NT2/D1 (cell line): ENCODE data around the gene ENDOU.

ENCODE experiments used
- DNase-seq: peaks from one replicate; pipeline ENCODE4 v3.0.0-alpha.2; 2011; ENCODE audit warnings: low read depth, low spot score
- H3K27me3 ChIP-seq: 2 replicates; pipeline ENCODE4 v1.6.0; 2011; ENCODE audit warnings: mild to moderate bottlenecking; ENCODE audit not compliant: insufficient read length, insufficient read depth
- H3K36me3 ChIP-seq: 2 replicates; pipeline ENCODE4 v1.6.1; 2011; ENCODE audit warnings: mild to moderate bottlenecking, low read length, mixed read lengths; ENCODE audit not compliant: insufficient read depth, insufficient read length
- H3K4me1 ChIP-seq: 2 replicates; pipeline ENCODE4 v1.5.1; 2011; ENCODE audit not compliant: insufficient read depth, insufficient read length
- H3K4me3 ChIP-seq: 2 replicates; pipeline ENCODE4 v1.5.1; 2011; ENCODE audit warnings: low read depth; ENCODE audit not compliant: insufficient read length
- H3K9ac ChIP-seq: 2 replicates; pipeline ENCODE4 v1.6.0; 2011; ENCODE audit warnings: low read depth; ENCODE audit not compliant: insufficient read length
- H3K9me3 ChIP-seq: 2 replicates; pipeline ENCODE4 v1.5.1; 2011; ENCODE audit warnings: mild to moderate bottlenecking, low read length; ENCODE audit not compliant: insufficient read depth
- SUZ12 ChIP-seq: IDR thresholded peaks from 2 replicates; pipeline ENCODE4 v1.6.1; 2011; ENCODE audit not compliant: insufficient read length, insufficient read depth; ENCODE audit errors: extremely low read depth
- YY1 ChIP-seq: IDR thresholded peaks from 2 replicates; pipeline ENCODE4 v1.6.1; 2011; ENCODE audit not compliant: insufficient read length, insufficient read depth
- ZNF274 ChIP-seq: IDR thresholded peaks from 2 replicates; pipeline ENCODE4 v1.6.1; 2011; ENCODE audit warnings: mild to moderate bottlenecking, low read depth, low read length

Gene ENDOU

GRCh38 chr12:47750229-47750798 is 25.0 kb upstream of the ENDOU start:
- peaks cover 9% of the 10 kb centered on the region for H3K4me1 ChIP-seq
- no peaks in the 10 kb centered on the region for H3K36me3 ChIP-seq
- TF ChIP-seq ZNF274 (no peak), YY1 (no peak), SUZ12 (no peak)
- no peak overlapping the region for H3K9ac ChIP-seq
- DNase-seq, result no peak
- H3K27me3 ChIP-seq, result no peaks in the 10 kb centered on the region
- H3K9me3 ChIP-seq, result no peaks in the 10 kb centered on the region
- no peak overlapping the region for H3K4me3 ChIP-seq

GRCh38 chr12:47748899-47749298 is 23.6 kb upstream of the ENDOU start:
- Histone ChIP-seq H3K9ac (no peak overlapping the region), H3K4me1 (peaks cover 9% of the 10 kb centered on the region), H3K36me3 (no peaks in the 10 kb centered on the region), H3K4me3 (no peak overlapping the region), H3K9me3 (no peaks in the 10 kb centered on the region), H3K27me3 (no peaks in the 10 kb centered on the region)
- no peak for DNase-seq
- TF ChIP-seq ZNF274 (no peak), SUZ12 (no peak), YY1 (no peak)

DNA sequence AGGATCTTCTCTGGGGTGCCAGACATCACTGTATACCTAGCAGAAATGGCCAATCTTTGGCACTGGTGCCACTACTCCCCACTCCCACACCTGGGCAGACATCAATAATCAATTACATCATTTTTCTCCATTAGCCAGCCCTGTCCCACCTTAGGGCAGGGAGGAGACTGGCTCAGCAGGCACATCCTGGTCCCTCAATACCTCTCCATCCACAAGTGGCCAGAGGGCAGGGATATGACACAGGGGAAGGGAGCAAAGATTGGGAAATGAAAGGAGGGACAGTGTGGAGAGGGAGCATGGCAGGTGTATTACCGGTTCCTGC is 23.2 kb upstream of the ENDOU start:
- no peak for DNase-seq
- Histone ChIP-seq H3K36me3 (no peaks in the 10 kb centered on the region), H3K4me3 (no peak overlapping the region), H3K9ac (no peak overlapping the region), H3K9me3 (no peaks in the 10 kb centered on the region), H3K4me1 (peaks cover 10% of the 10 kb centered on the region), H3K27me3 (peaks cover under 1% of the 10 kb centered on the region)
- TF ChIP-seq ZNF274 (no peak), YY1 (no peak), SUZ12 (no peak)

DNA sequence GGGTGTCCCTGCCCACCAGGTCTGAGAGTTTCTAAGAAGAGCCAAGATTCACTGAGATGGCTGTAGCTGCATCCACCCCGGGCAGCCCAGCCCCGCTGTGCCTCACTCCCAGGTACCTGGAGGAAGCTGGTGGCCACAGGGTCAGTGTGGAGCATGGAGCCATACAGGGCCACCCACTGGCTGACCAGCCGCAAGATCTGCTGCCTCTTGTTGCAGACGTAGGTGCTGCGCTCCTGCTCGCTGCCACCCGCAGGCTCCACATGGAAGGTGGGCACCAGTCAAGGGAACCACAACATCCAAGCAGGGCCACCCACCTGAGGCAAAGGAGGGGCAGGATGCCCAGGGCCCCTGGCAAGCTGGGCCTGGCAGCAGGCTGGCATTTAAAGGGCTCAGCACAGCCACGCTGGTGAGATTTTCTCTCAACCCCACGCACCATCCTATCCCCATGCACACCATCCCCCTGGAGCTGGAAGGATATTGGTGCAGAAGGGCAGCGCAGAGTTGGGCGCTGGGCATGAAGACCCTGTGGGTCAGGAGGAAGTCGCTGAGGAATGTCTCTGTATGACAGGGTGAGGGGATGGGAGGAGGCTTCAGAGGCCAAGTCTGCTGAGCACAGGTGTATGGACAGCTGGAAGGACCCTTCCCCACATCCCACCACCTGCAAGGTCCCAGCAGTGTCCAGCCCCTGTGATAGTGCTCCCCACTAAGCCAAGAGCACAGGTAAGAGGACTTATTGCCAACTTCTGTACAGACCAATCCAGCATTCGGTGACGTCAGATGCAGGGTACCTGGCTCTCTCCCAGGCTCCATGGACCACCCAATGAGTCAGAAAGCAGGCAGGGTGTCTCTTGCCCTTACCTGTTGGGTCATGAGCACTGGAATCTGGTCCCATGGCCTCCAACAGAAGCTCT is 22.6 kb upstream of the ENDOU start:
- no peak for TF ChIP-seq SUZ12
- no peak for TF ChIP-seq ZNF274
- no peak for TF ChIP-seq YY1
- DNase-seq, result no peak
- Histone ChIP-seq H3K36me3 (no peaks in the 10 kb centered on the region), H3K9ac (no peak overlapping the region), H3K9me3 (no peaks in the 10 kb centered on the region), H3K27me3 (peaks cover 3% of the 10 kb centered on the region), H3K4me1 (peaks cover 9% of the 10 kb centered on the region), H3K4me3 (no peak overlapping the region)

- no peaks in the 10 kb centered on the region for H3K9me3 ChIP-seq
- DNase-seq, result no peak
- peaks cover 3% of the 10 kb centered on the region for H3K27me3 ChIP-seq
- no peak overlapping the region for H3K4me3 ChIP-seq
- H3K36me3 ChIP-seq, result no peaks in the 10 kb centered on the region
- H3K9ac ChIP-seq, result no peak overlapping the region
- no peak for TF ChIP-seq YY1
- peaks cover 9% of the 10 kb centered on the region for H3K4me1 ChIP-seq
These were observed 21.8 kb upstream of the ENDOU start for GRCh38 chr12:47747126-47747525.

- no peak for DNase-seq
- no peaks in the 10 kb centered on the region for H3K36me3 ChIP-seq
- H3K27me3 ChIP-seq, result peaks cover 3% of the 10 kb centered on the region
- no peak overlapping the region for H3K4me3 ChIP-seq
- TF ChIP-seq ZNF274, result no peak
- no peak for TF ChIP-seq SUZ12
- H3K9ac ChIP-seq, result no peak overlapping the region
- H3K9me3 ChIP-seq, result no peaks in the 10 kb centered on the region
- H3K4me1 ChIP-seq, result peaks cover 9% of the 10 kb centered on the region
These were observed 21.2 kb upstream of the ENDOU start for GRCh38 chr12:47746523-47746922.

GRCh38 chr12:47746073-47746472 is 20.8 kb upstream of the ENDOU start:
- no peak overlapping the region for H3K9ac ChIP-seq
- H3K4me1 ChIP-seq, result peaks cover 10% of the 10 kb centered on the region
- no peaks in the 10 kb centered on the region for H3K9me3 ChIP-seq
- H3K36me3 ChIP-seq, result no peaks in the 10 kb centered on the region
- no peak overlapping the region for H3K4me3 ChIP-seq
- peaks cover 3% of the 10 kb centered on the region for H3K27me3 ChIP-seq
- TF ChIP-seq YY1 (no peak), SUZ12 (no peak), ZNF274 (no peak)
- DNase-seq, result no peak
